HepG2 (cell line): ENCODE data around the gene MBLAC2. TPM values are rescaled to one million over a fixed set of nuclear protein-coding genes. Genes with fewer than 3 reads are reported as not detected.

ENCODE experiments used
- ATF2 ChIP-seq: sonication (generic); formaldehyde crosslinking; IDR thresholded peaks from 2 replicates; pipeline ENCODE4 v1.4.0; 2020; ENCODE audit warnings: missing genetic modification reagents
- GLI4 ChIP-seq: sonication (generic); formaldehyde crosslinking; IDR thresholded peaks from 2 replicates; pipeline ENCODE4 v1.5.1; 2020; ENCODE audit warnings: missing genetic modification reagents, mild to moderate bottlenecking, moderate library complexity, borderline replicate concordance
- HMGXB4 ChIP-seq, 2 experiments: sonication (generic) in 1 of 2; formaldehyde crosslinking in 1 of 2; IDR thresholded peaks; 2 replicates each; pipeline versions ENCODE4 v1.4.0 to v1.6.1; 2018 to 2020; ENCODE audit warnings: missing genetic modification reagents in 2 of 2, borderline replicate concordance in 1 of 2, low read depth in 1 of 2, mild to moderate bottlenecking in 1 of 2, missing biosample characterization in 1 of 2
- IRF2 ChIP-seq: IDR thresholded peaks from 2 replicates; pipeline ENCODE4 v1.6.1; 2018; ENCODE audit warnings: missing genetic modification reagents, missing compliant biosample characterization
- KMT2B ChIP-seq: IDR thresholded peaks from 2 replicates; pipeline ENCODE4 v1.6.1; 2016; ENCODE audit warnings: missing genetic modification reagents, missing compliant biosample characterization
- LRRFIP1 ChIP-seq: sonication (generic); formaldehyde crosslinking; conservative IDR thresholded peaks from 2 replicates; pipeline ENCODE4 v1.4.0; 2020; ENCODE audit warnings: missing genetic modification reagents
- PITX1 ChIP-seq: sonication (generic); formaldehyde crosslinking; IDR thresholded peaks from 2 replicates; pipeline ENCODE4 v1.5.1; 2020; ENCODE audit warnings: mild to moderate bottlenecking, missing genetic modification reagents
- RBFOX2 ChIP-seq: fragments of 200-400 bp; formaldehyde crosslinking; IDR thresholded peaks from 2 replicates; pipeline ENCODE4 v1.6.1; 2017; ENCODE audit warnings: low read depth, mild to moderate bottlenecking, low read length
- REST ChIP-seq, 2 experiments: IDR thresholded peaks; 2 replicates each; pipeline ENCODE4 v1.6.1; 2011 to 2012; ENCODE audit warnings: low read length in 2 of 2, borderline replicate concordance in 1 of 2, low read depth in 1 of 2, mild to moderate bottlenecking in 1 of 2, moderate library complexity in 1 of 2
- SKI ChIP-seq: fragments of 450-650 bp; IDR thresholded peaks from one replicate; pipeline ENCODE4 v1.6.1; 2018; ENCODE audit warnings: mild to moderate bottlenecking; ENCODE audit not compliant: partially characterized antibody
- XBP1 ChIP-seq: sonication (generic); formaldehyde crosslinking; IDR thresholded peaks from 2 replicates; pipeline ENCODE4 v1.5.0; 2020; ENCODE audit warnings: missing genetic modification reagents
- ZC3H4 ChIP-seq: sonication (generic); formaldehyde crosslinking; IDR thresholded peaks from 2 replicates; pipeline ENCODE4 v1.4.0; 2020; ENCODE audit warnings: missing genetic modification reagents, borderline replicate concordance
- ZFP90 ChIP-seq: sonication (generic); formaldehyde crosslinking; IDR thresholded peaks from 2 replicates; pipeline ENCODE4 v1.8.0; 2022; ENCODE audit warnings: missing genetic modification reagents, mild to moderate bottlenecking, inconsistent platforms, borderline replicate concordance
- ZNF10 ChIP-seq: sonication (generic); formaldehyde crosslinking; IDR thresholded peaks from 2 replicates; pipeline ENCODE4 v1.4.0; 2020; ENCODE audit warnings: mild to moderate bottlenecking, low read depth, missing genetic modification reagents, borderline replicate concordance
- ZNF460 ChIP-seq: sonication (generic); formaldehyde crosslinking; IDR thresholded peaks from 2 replicates; pipeline ENCODE4 v1.5.1; 2020; ENCODE audit warnings: missing genetic modification reagents, mild to moderate bottlenecking, borderline replicate concordance
- ZNF468 ChIP-seq: sonication (generic); formaldehyde crosslinking; IDR thresholded peaks from 2 replicates; pipeline ENCODE4 v1.8.0; 2022; ENCODE audit warnings: mild to moderate bottlenecking, moderate library complexity, missing genetic modification reagents
- polyA plus RNA-seq, 8 experiments: library from polyadenylated mRNA; depleted of rRNA in 3 of 8; stranded (reverse) in 7 of 8; unstranded in 1 of 8; fragments of >200 nt; fragmentation: Illumina TruSeq in 4 of 8; extraction: Trizol in 4 of 8; gene quantifications; 2 replicates each; pipeline versions ENCODE4 v1.2.1 to v1.2.3, GENCODE V29; 2011 to 2016; ENCODE audit warnings: low read depth in 4 of 8, missing spikeins in 1 of 8, mixed read lengths in 1 of 8; ENCODE audit not compliant: insufficient read depth in 1 of 8
- total RNA-seq, 5 experiments: library from RNA; depleted of rRNA; stranded (reverse); fragments of >200 nt; fragmentation: Illumina TruSeq; extraction: Trizol; gene quantifications; 2 replicates each; pipeline ENCODE4 v1.2.3, GENCODE V29; 2016; ENCODE audit warnings: low read depth in 1 of 5

MBLAC2 gene
- total and polyA plus RNA-seq, 2 of the 13 experiments (the other 11 are each of a cell fraction or from before 2014, with no cell fraction given), result 2.9 to 4.1 TPM

- no peak; the same call in 1 of the 2 replicates for TF ChIP-seq ZFP90 (CRISPR knock-in tag)
- TF ChIP-seq RBFOX2, result no peak
- no peak; the same call in 1 of the 2 replicates for TF ChIP-seq PITX1
- TF ChIP-seq LRRFIP1 (CRISPR knock-in tag), result no peak
- TF ChIP-seq IRF2, result peak; percentile 6; the same call in 1 of the 2 replicates
- TF ChIP-seq ZNF460, result no peak
- TF ChIP-seq REST (IDR thresholded peaks at IDR 0.05; ENCODE audit: borderline replicate concordance in 1 of 2, low read depth in 1 of 2, low read length in 2 of 2), result no peak
- TF ChIP-seq SKI, result no peak
- TF ChIP-seq XBP1, result no peak
- no peak; the same call in 1 of the 2 replicates for TF ChIP-seq ZNF468
- no peak for TF ChIP-seq ZNF10 (CRISPR knock-in tag)
- TF ChIP-seq ZC3H4 (CRISPR knock-in tag), result no peak
- TF ChIP-seq ATF2 (CRISPR knock-in tag), result no peak
- 0 out of 2 replicates have a peak, but pooled peaks have one; percentile 20 for TF ChIP-seq GLI4 (CRISPR knock-in tag)
- no peak; the same call in 1 of the 2 replicates for TF ChIP-seq KMT2B (CRISPR knock-in tag)
- no peak; a peak in 1 of 4 replicates for TF ChIP-seq HMGXB4 (CRISPR knock-in tag; IDR thresholded peaks at IDR 0.05; ENCODE audit: borderline replicate concordance in 1 of 2, low read depth in 1 of 2)
Measured at GRCh38 chr5:90473396-90474234, 956 bp downstream of the MBLAC2 start (continued).
